ENCODE measurements around the gene STIM2.

- TF ChIP-seq POLR2AphosphoS5 (IDR thresholded peaks at IDR 0.05; ENCODE audit: borderline replicate concordance, low read depth, low read length) (peak; percentile 83; the same call in 1 of the 2 replicates), EZH2 (IDR thresholded peaks at IDR 0.05) (no peak)
Measured at GRCh38 chr4:26860157-26860921, at the start of gene STIM2.

All from SK-N-MC (cell line).